G401.6 (cell line): ENCODE results near the gene YKT6.

Source experiments
- FAIRE-seq: peaks from 2 replicates; lab custom pipeline; 2012; peaks lifted over from hg19 to GRCh38; lab: Jason Lieb, UNC

The YKT6 gene

GRCh38 chr7:44235582-44236332, 35.0 kb downstream of the YKT6 start:
- no peak for FAIRE-seq

GRCh38 chr7:44236333-44236728, 35.6 kb downstream of the YKT6 start:
- FAIRE-seq, result no peak

GRCh38 chr7:44237696-44238095, 36.9 kb downstream of the YKT6 start:
- no peak for FAIRE-seq

GRCh38 chr7:44238116-44238695, 37.4 kb downstream of the YKT6 start:
- no peak for FAIRE-seq

GRCh38 chr7:44239361-44239760, 38.6 kb downstream of the YKT6 start:
- no peak for FAIRE-seq

- no peak for FAIRE-seq
Measured at GRCh38 chr7:44240376-44240775, 39.6 kb downstream of the YKT6 start.

GRCh38 chr7:44240983-44241510, 40.3 kb downstream of the YKT6 start:
- FAIRE-seq, result no peak

- FAIRE-seq, result no peak
Measured at GRCh38 chr7:44242091-44242490, 41.3 kb downstream of the YKT6 start.

- no peak for FAIRE-seq
Measured at GRCh38 chr7:44244282-44244681, 43.5 kb downstream of the YKT6 start.

GRCh38 chr7:44246396-44247113, 45.8 kb downstream of the YKT6 start:
- FAIRE-seq, result no peak

- FAIRE-seq, result no peak
Measured at GRCh38 chr7:44247868-44248651, 47.3 kb downstream of the YKT6 start.

- no peak for FAIRE-seq
Measured at GRCh38 chr7:44249639-44250234, 49.0 kb downstream of the YKT6 start.

- no peak for FAIRE-seq
Measured at GRCh38 chr7:44251269-44251668, 50.5 kb downstream of the YKT6 start.

GRCh38 chr7:44251881-44252280, 51.1 kb downstream of the YKT6 start:
- FAIRE-seq, result no peak

- FAIRE-seq, result no peak
Measured at GRCh38 chr7:44256459-44256858, 55.7 kb downstream of the YKT6 start.

GRCh38 chr7:44257213-44257612, 56.4 kb downstream of the YKT6 start:
- no peak for FAIRE-seq

GRCh38 chr7:44257618-44258422, 57.0 kb downstream of the YKT6 start:
- FAIRE-seq, result no peak

- no peak for FAIRE-seq
Measured at GRCh38 chr7:44258423-44258760, 57.6 kb downstream of the YKT6 start.

- FAIRE-seq, result no peak
Measured at GRCh38 chr7:44258865-44259546, 58.2 kb downstream of the YKT6 start.

GRCh38 chr7:44259547-44260457, 59.0 kb downstream of the YKT6 start:
- FAIRE-seq, result no peak
